Right cardiac atrium (tissue), 5 donors: Measurements from ENCODE around the gene GID4. TPM values are rescaled to one million over a fixed set of nuclear protein-coding genes. Genes with fewer than 3 reads are reported as not detected.
A peak's percentile ranks its signal among the peaks of the same experiment; 100 is the strongest.

Experiments used
- ATAC-seq, 2 donors: fragments of 200-7000 bp; cut with Tn5 transposase; one replicate each; pipeline versions ENCODE4 v1.8.0 to v1.9.1; 2020; ENCODE audit warnings: moderate library complexity in 2 of 2, mild to moderate bottlenecking in 1 of 2
- DNase-seq, 3 donors: peaks; one replicate each; pipeline ENCODE4 v3.0.0-alpha.2; 2020
- H3K27ac ChIP-seq: one replicate; pipeline ENCODE4 v1.5.1; 2013; ENCODE audit warnings: mild to moderate bottlenecking, low read length, control low read depth, moderate library complexity
- H3K27me3 ChIP-seq: one replicate; pipeline ENCODE4 v1.6.1; 2013; ENCODE audit not compliant: control insufficient read depth, insufficient read depth
- H3K4me1 ChIP-seq: one replicate; pipeline ENCODE4 v1.6.1; 2013; ENCODE audit warnings: low read length; ENCODE audit not compliant: control insufficient read depth, insufficient read depth
- H3K4me3 ChIP-seq: one replicate; pipeline ENCODE4 v1.5.1; 2013; ENCODE audit warnings: low read length, control low read depth
- H3K9me3 ChIP-seq: one replicate; pipeline ENCODE4 v1.6.1; 2013; ENCODE audit warnings: low read length; ENCODE audit not compliant: control insufficient read depth
- WGBS: extraction: QIAGEN DNeasy Blood & Tissue Kit; methylation state at CpG from one replicate; pipeline ENCODE4 v1.1.7; 2013; 5-methylcytosine and 5-hydroxymethylcytosine counted together
- intact Hi-C, 4 donors: fragments of 100-400 bp; cut with DNase I; formaldehyde crosslinking; loops; one replicate each; pipeline versions ENCODE4 v1.11.0 to v1.14.0; 2022 to 2023
- polyA plus RNA-seq: library from polyadenylated mRNA; stranded (reverse); fragments of 200-250 nt; gene quantifications from one replicate; pipeline ENCODE4 v1.2.3, GENCODE V29; 2013
- total RNA-seq, 4 donors: library from RNA; stranded (reverse); fragmentation: NEBNext Ultra II Directional; extraction: Animal tissue kit (Norgen Biotek cat#: 25700); gene quantifications; one replicate each; pipeline ENCODE4 v1.2.1, GENCODE V29; 2021
- donor health status: healthy with polysubstance abuse.
- donor health status: DM: no; HTN: yes; CAD: no.
- donor health status: DM: no; HTN: no; CAD: no.
- donor health status: DM: no; HTN: yes; CAD: no; lungs with severe emphysema.
- donor health status: DM: yes; HTN: yes; CAD: no.

GID4 gene
- total and polyA plus RNA-seq, 5 donors: 8.1 to 20.7 (median 14.8) TPM

DNA sequence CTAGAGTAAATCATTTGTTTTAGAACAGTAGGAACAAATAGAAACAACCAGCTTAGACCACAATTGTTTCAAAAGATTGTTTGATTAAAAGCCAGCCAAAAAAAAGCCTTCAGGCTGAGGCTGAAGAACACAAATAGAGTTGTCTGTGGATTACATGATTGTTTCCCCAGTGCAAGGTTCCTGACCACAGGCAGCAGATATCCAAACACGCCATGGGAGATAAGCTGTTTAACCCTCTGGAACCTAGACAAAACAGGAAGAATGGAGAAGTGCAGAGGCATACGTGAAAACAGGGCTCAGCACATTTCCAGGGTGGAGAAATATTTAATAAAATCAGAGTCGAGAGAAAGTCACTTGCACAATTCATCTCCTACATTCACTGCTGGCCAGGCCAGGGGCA, 21.2 kb upstream of the GID4 start:
- peak overlapping the region; percentile 74 for H3K27ac ChIP-seq
- intact Hi-C loops: no loop called here
- DNase-seq (no peak), ATAC-seq (peak; percentile 20 to 50)
- 35% methylated on average over 3 of the region's 3 CpGs for WGBS
- H3K4me3 ChIP-seq: no peak overlapping the region
- H3K27me3 ChIP-seq: no peaks in the 10 kb centered on the region
- peaks cover 3% of the 10 kb centered on the region for H3K4me1 ChIP-seq
- no peaks in the 10 kb centered on the region for H3K9me3 ChIP-seq

DNA sequence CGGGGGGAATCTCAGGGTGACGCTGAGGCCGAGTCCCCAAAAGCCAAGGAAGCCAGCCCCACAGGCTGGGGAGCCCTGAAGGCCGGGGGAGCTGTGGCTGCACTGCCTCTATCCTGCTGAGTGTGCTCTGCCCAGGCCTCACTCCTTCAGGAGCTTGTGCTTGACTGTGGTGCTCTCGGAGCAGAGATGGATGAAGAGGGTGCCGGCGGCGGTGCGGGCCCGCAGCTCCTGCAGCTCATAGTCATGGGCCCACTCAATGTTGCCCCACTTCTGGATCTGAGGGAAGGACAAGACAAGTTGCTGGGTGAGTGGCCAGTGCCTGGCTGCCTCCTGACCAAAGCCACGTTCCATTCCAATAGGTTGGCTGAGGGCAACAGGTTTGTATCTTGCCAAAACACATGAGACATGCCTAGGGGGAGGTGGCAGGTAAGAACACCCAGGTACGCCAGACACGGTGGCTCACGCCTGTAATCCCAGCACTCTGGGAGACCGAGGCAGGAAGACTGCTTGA, 20.7 kb upstream of the GID4 start:
- Histone ChIP-seq H3K4me3 (no peak overlapping the region), H3K9me3 (no peaks in the 10 kb centered on the region), H3K4me1 (peaks cover 3% of the 10 kb centered on the region), H3K27me3 (no peaks in the 10 kb centered on the region), H3K27ac (peak overlapping the region; percentile 2)
- ATAC-seq: peak; percentile 3 to 42
- intact Hi-C loops: no loop called here
- no peak for DNase-seq
- WGBS: 90% methylated on average over 15 of the region's 15 CpGs

DNA sequence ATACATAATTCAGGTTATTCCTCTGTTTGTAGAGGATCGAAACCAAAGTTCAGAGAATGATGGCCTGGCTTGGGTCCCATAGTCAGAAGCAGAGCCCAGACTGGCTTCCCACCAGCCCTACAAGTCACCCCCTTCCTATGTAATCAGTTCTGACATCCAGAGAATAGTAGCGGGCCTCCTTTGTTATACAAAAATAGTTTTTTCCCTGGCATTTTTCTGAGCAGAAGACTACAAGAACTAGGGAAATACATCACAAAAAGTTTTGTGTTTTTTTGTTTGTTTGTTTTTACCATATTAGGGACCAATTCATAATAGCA, 19.4 kb upstream of the GID4 start:
- no peaks in the 10 kb centered on the region for H3K27me3 ChIP-seq
- intact Hi-C loops: loop anchor here in 2 of 4 donors (10.0 kb wide), 1 partner anchor 125 kb away; no protein-coding TSS in a partner anchor
- DNase-seq (no peak), ATAC-seq (no peak)
- 66% methylated on average over 2 of the region's 2 CpGs for WGBS
- H3K4me3 ChIP-seq: no peak overlapping the region
- H3K4me1 ChIP-seq: peaks cover 3% of the 10 kb centered on the region
- H3K9me3 ChIP-seq: no peaks in the 10 kb centered on the region
- H3K27ac ChIP-seq: no peak overlapping the region

DNA sequence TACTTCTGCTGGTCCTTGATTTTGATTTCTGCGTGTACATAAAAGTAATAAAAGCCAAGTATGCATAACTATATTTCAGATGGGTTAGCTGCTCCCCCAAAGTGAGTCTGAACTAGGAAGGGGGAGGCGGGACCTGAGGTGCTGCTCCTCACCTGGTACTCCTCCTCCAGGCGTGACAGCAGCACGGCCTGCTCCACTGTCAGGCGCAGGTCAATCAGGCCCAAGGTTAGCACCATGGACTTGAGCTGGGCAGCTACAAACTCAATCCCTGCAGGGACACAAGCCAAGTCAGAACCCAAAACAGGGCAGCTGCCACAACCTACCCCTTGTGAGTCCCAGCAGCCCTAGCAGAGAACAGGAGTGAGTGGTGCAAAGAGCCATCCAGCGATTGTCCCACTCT, 18.2 kb upstream of the GID4 start:
- intact Hi-C loops: loop anchor here in 2 of 4 donors (10.0 kb wide), 1 partner anchor 126 kb away; no protein-coding TSS in a partner anchor
- WGBS: 98% methylated on average over 6 of the region's 6 CpGs
- Histone ChIP-seq H3K4me1 (peaks cover 3% of the 10 kb centered on the region), H3K4me3 (no peak overlapping the region), H3K27me3 (no peaks in the 10 kb centered on the region), H3K27ac (no peak overlapping the region), H3K9me3 (no peaks in the 10 kb centered on the region)
- ATAC-seq (no peak), DNase-seq (no peak)

DNA sequence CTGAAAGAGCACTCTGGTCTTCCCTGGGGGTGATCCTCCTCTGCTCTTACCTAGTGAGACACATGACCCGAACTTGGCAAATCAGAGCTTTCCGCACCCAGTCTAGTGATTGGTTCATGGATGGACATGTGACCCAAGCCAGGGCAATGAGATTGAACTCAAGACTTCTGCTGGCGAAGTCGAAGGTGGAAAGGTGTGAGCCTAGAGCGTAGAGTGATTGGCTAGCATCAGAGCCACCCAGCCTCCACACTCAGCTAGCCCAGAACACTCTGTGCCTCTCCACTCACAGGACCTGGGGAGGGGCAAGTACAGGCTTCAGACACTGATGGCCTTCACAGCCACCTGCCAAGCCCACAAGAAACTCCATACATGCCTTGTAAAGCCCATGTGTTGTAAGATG, 17.8 kb upstream of the GID4 start:
- intact Hi-C loops: loop anchor here in 2 of 4 donors (10.0 kb wide), 1 partner anchor 127 kb away; no protein-coding TSS in a partner anchor
- Histone ChIP-seq H3K4me1 (peaks cover 3% of the 10 kb centered on the region), H3K9me3 (no peaks in the 10 kb centered on the region)

DNA sequence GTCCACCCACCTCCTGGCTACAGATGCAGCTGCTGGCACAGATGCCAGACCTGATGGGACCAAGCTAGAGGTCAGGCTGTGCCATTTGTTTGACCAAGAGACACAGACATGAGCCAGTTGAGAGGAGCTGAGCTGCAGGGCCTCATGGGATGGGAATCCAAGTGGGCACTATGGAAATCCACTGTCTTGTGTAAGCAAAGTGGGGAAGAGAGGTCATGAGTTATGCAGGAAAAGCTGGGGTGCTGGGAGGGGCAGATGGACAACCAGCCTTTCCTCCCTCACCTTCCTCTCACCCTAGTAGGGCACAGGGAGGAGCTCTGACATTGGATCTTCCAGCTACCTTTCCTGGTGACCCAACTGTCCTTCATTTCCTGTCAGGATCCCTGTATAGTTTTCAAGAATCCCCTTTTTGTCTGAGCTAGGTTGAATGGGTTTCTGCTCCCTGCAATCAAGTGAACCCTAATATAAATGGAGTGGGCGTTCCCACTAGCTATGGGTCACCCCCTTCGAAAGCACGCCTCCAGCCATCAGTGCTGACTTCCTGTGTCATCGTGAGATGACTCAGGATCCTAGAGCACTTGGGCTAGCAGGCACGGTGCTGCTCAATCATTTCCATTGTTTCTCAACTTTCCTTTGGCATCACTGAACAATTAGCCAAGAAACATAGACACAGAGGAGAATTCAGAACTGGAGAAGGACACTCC, 13.8 kb upstream of the GID4 start:
- intact Hi-C loops: loop anchor here in 2 of 4 donors (10.0 kb wide), 1 partner anchor 131 kb away; no protein-coding TSS in a partner anchor
- Histone ChIP-seq H3K27ac (no peak overlapping the region), H3K4me3 (no peak overlapping the region), H3K27me3 (no peaks in the 10 kb centered on the region), H3K9me3 (no peaks in the 10 kb centered on the region), H3K4me1 (no peaks in the 10 kb centered on the region)
- ATAC-seq (no peak), DNase-seq (no peak)
- WGBS: 70% methylated on average over 5 of the region's 5 CpGs

More for the DNA sequence above, 17.8 kb upstream of the GID4 start:
- DNase-seq (no peak), ATAC-seq (no peak)
- WGBS: 96% methylated on average over 5 of the region's 5 CpGs
- Histone ChIP-seq H3K27ac (no peak overlapping the region), H3K4me3 (no peak overlapping the region), H3K27me3 (no peaks in the 10 kb centered on the region)

DNA sequence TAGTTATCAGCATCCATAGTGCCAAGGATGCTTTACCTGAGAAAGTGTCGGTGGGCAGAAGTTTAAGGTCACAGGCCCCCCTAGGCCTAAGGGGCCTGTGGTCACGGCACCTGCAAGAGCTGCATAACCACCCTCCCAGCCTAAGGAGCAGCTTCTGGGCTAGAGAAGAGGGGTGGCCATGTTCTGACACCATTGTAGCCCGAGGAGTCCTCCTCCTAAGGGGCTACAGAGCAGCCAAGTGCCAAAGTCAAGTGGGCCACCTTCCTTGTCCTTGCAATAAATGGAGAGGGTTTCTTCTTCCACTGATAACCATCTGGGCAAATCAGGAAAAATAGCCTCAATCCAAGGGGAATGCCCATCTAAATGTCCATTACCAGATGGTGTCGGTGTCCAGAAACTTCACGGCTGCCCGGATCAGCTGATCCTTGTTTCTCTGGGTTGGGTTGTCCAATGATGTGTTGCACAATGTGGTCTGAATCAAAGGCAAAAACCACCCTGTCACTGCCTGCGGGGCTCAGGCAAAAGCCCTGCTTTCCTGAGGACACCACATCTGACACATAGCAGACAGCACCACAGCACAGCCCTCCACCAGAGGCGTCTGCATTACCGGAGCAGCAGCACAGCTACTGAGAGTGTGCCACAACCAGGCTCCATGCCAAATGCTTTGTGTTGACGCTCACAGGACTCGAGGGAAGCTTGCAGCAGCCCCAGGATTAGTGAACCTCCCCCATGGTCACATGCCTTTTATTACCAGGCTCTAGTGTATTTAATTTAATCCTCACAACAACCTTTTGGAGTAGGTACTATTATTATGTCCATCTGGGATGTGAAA, 13.0 kb upstream of the GID4 start:
- no peaks in the 10 kb centered on the region for H3K4me1 ChIP-seq
- H3K27me3 ChIP-seq: no peaks in the 10 kb centered on the region
- intact Hi-C loops: loop anchor here in 2 of 4 donors (10.0 kb wide), 1 partner anchor 131 kb away; no protein-coding TSS in a partner anchor
- ATAC-seq (peak; percentile 62 to 67), DNase-seq (peak; percentile 38 to 69 (median 63))
- no peak overlapping the region for H3K4me3 ChIP-seq
- peak overlapping the region; percentile 34 for H3K27ac ChIP-seq
- no peaks in the 10 kb centered on the region for H3K9me3 ChIP-seq
- 57% methylated on average over 11 of the region's 11 CpGs for WGBS

DNA sequence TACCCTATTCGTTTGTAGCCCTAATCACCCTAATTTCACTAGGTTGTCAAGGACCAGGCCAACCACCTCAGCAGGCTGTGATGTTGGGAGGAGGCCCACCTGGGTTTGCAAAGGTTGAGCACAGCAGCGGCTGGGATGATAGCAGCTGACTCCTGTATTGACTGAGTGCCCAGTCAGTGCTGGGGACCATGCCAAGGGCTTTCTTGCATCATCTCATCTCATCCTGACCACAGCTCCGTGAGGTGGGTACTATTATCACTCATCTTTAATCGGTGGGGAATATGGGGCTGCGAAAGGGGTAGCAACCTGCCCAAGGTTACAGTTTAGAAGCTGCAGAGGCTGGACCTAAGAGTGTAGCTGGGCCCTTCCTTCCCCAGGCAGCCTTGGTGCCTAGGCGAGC, 11.9 kb upstream of the GID4 start:
- no peaks in the 10 kb centered on the region for H3K27me3 ChIP-seq
- no peaks in the 10 kb centered on the region for H3K4me1 ChIP-seq
- DNase-seq (no peak), ATAC-seq (peak; percentile 19 to 22)
- intact Hi-C loops: loop anchor here in 2 of 4 donors (10.0 kb wide), 1 partner anchor 132 kb away; no protein-coding TSS in a partner anchor
- H3K4me3 ChIP-seq: no peak overlapping the region
- H3K9me3 ChIP-seq: no peaks in the 10 kb centered on the region
- H3K27ac ChIP-seq: peak overlapping the region; percentile 91
- 73% methylated on average over 6 of the region's 6 CpGs for WGBS

DNA sequence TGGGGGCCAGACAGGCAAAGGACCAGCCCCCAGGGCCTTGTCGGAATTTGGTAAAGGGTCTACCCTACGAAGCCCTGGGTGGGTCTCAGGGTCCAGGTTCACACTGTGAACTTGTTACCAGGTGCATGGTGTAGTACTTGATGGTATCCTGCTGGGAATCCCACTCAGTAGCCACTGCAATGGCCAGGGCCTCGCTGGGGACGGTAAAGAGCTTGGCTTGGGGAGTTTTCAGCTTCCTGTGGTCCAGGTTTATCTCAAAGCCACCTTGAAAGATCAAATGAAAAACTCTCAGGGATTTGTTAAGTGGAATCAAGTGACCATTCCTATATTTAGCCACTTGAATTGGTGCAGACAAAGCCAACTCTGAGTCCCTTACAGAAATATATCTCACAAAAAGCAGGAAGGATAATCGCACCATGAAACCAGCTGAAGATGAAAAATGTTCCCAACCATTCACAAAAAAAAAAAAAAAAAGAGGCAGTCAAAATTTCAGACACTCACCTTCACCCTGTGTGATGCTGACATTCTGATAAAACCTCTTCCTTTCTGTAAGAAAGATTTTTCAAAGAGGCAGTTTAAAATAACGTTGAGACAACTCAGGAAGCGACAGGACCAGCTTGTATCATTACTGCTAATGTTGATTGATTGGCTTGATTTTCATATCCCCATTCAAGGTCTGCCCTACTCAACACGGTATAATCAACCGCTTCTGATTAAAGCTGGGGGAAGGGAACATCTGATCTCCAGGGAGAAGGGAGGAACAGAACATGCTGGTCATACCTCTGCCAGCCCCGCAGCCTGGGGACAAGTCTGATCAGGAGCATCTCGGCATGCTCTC, 10.9 kb upstream of the GID4 start:
- peak; percentile 20 to 50 for ATAC-seq
- Histone ChIP-seq H3K4me1 (peaks cover 2% of the 10 kb centered on the region), H3K27me3 (no peaks in the 10 kb centered on the region), H3K27ac (peak overlapping the region; percentile 91), H3K4me3 (no peak overlapping the region), H3K9me3 (no peaks in the 10 kb centered on the region)
- 58% methylated on average over 11 of the region's 11 CpGs for WGBS
- intact Hi-C loops: loop anchor here in 2 of 4 donors (10.0 kb wide), 1 partner anchor 134 kb away; no protein-coding TSS in a partner anchor
- no peak for DNase-seq

DNA sequence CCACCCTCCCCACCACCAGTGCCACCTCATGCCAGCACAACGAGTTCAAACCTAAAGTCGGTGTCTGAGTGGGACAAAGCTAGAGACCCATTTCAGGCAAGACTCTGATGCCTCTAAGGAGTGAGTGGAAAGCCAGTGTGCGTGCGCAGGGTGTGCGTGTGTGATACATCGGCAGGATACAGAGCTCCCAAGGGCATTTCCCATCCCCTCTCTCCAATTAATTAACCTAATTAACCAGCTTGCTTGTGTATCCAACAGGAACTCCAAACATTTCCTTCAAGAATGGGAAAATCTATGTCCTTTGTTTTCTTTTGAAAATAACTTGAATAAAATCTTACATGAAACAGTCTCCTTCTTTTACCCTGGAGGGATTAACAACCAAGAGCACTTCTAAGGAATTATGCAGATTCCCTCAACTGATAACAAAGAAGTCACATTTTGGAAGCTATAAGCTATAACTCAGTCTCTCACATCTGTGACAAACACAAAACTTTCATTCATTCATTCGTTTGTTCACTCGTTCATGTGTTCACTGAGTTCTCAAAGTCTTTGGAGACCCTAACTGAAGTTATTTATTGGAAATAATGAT, 10.2 kb upstream of the GID4 start:
- H3K4me1 ChIP-seq: peaks cover 2% of the 10 kb centered on the region
- no peak for ATAC-seq
- peak overlapping the region; percentile 3 for H3K27ac ChIP-seq

More for the DNA sequence above, 10.2 kb upstream of the GID4 start:
- no peaks in the 10 kb centered on the region for H3K27me3 ChIP-seq
- no peak overlapping the region for H3K4me3 ChIP-seq
- intact Hi-C loops: loop anchor here in 2 of 4 donors (10.0 kb wide), 1 partner anchor 134 kb away; no protein-coding TSS in a partner anchor
- H3K9me3 ChIP-seq: no peaks in the 10 kb centered on the region
- no peak for DNase-seq
- WGBS: 69% methylated on average over 8 of the region's 8 CpGs
